K562 (cell line): Measurements from ENCODE around the gene TFPI2.

Experiments used
- CREB1 ChIP-seq, 2 experiments: sonication (generic) in 1 of 2; formaldehyde crosslinking in 1 of 2; IDR thresholded peaks; 2 replicates each; pipeline versions ENCODE4 v1.6.1 to v1.8.0; 2012 to 2022; ENCODE audit warnings: inconsistent platforms in 1 of 2, mild to moderate bottlenecking in 1 of 2, missing genetic modification reagents in 1 of 2, moderate library complexity in 1 of 2
- CREM ChIP-seq: IDR thresholded peaks from 2 replicates; pipeline ENCODE4 v1.6.1; 2014; ENCODE audit warnings: antibody characterized with exemption, low read depth
- FOXK1 ChIP-seq: sonication (generic); formaldehyde crosslinking; IDR thresholded peaks from 2 replicates; pipeline ENCODE4 v1.8.0; 2022; ENCODE audit warnings: missing genetic modification reagents, mild to moderate bottlenecking, borderline replicate concordance
- NFYB ChIP-seq: IDR thresholded peaks from 2 replicates; pipeline ENCODE4 v1.6.1; 2011; ENCODE audit warnings: mild to moderate bottlenecking, moderate library complexity; ENCODE audit not compliant: insufficient read length; ENCODE audit errors: extremely low read depth
- RAD21 ChIP-seq, 2 experiments: fragments of 250-450 bp in 1 of 2; fragments of 450-650 bp in 1 of 2; sonication (Bioruptor Pico) in 1 of 2; formaldehyde crosslinking in 1 of 2; IDR thresholded peaks in 1 of 2; conservative IDR thresholded peaks in 1 of 2; 2 replicates each; pipeline versions ENCODE4 v1.4.0 to v1.8.0; 2020 to 2022; ENCODE audit warnings: mild to moderate bottlenecking in 2 of 2, moderate library complexity in 1 of 2
- RBM22 ChIP-seq: fragments of 200-400 bp; formaldehyde crosslinking; IDR thresholded peaks from 2 replicates; pipeline ENCODE4 v1.6.1; 2018; ENCODE audit warnings: low read length, low read depth; ENCODE audit not compliant: poor library complexity, severe bottlenecking
- SP1 ChIP-seq: sonication (generic); formaldehyde crosslinking; IDR thresholded peaks from 2 replicates; pipeline ENCODE4 v1.8.1; 2022; ENCODE audit warnings: mild to moderate bottlenecking, missing genetic modification reagents
- TF ChIP-seq, protein P1 (sequence below), 3 experiments: IDR thresholded peaks in 2 of 3; conservative IDR thresholded peaks in 1 of 3; 2 replicates each; pipeline ENCODE4 v1.5.1; 2011 to 2012; ENCODE audit warnings: low read length in 3 of 3, mild to moderate bottlenecking in 3 of 3, control low read depth in 2 of 3, improper control_type of control experiment in 1 of 3, inconsistent platforms in 1 of 3, low read depth in 1 of 3, mixed read lengths in 1 of 3, moderate library complexity in 1 of 3; ENCODE audit not compliant: insufficient read depth in 2 of 3

DNA sequence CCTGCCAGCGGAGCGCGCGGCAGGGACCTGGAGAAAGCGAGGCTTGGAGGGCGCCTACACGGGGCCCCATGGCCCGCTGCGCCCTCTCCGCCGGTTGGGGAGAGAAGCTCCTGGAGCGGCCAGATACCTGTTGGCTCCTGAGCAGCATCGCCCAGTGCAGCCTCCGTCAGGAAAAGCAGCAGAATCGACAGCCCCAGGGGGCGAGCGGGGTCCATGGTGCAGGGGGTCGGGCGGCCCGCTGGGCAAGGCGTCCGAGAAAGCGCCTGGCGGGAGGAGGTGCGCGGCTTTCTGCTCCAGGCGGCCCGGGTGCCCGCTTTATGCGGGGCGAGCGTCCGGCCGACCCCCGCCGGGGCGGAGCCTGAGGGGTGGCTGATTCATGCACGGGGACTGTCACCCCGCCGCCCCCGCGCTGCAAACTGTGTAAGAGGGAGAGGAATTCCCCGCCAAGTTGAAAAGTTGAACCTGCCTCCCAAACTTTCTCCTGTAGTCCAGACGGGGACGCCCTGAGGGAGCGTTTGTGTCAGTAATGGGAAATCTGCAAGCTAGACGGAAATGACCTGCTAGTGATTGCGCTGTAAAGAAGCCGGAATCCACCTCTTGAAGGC lies at the start of gene TFPI2:
- no peak; a peak in 1 of 4 replicates for TF ChIP-seq RAD21 (CRISPR knock-in tag; conservative IDR thresholded peaks at IDR 0.05 in 1 of 2, IDR thresholded peaks at IDR 0.05 in 1 of 2)
- no peak for TF ChIP-seq CREM
- no peak for TF ChIP-seq NFYB
- TF ChIP-seq SP1 (CRISPR knock-in tag) = no peak
- TF ChIP-seq CREB1 (IDR thresholded peaks at IDR 0.05) = no peak
- no peak for TF ChIP-seq CREB1 (CRISPR knock-in tag; IDR thresholded peaks at IDR 0.05)
- TF ChIP-seq RBM22 = no peak
- TF ChIP-seq FOXK1 = no peak
- TF ChIP-seq, protein P1, sequence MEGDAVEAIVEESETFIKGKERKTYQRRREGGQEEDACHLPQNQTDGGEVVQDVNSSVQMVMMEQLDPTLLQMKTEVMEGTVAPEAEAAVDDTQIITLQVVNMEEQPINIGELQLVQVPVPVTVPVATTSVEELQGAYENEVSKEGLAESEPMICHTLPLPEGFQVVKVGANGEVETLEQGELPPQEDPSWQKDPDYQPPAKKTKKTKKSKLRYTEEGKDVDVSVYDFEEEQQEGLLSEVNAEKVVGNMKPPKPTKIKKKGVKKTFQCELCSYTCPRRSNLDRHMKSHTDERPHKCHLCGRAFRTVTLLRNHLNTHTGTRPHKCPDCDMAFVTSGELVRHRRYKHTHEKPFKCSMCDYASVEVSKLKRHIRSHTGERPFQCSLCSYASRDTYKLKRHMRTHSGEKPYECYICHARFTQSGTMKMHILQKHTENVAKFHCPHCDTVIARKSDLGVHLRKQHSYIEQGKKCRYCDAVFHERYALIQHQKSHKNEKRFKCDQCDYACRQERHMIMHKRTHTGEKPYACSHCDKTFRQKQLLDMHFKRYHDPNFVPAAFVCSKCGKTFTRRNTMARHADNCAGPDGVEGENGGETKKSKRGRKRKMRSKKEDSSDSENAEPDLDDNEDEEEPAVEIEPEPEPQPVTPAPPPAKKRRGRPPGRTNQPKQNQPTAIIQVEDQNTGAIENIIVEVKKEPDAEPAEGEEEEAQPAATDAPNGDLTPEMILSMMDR (IDR thresholded peaks at IDR 0.05 in 2 of 3, conservative IDR thresholded peaks at IDR 0.05 in 1 of 3; ENCODE audit: insufficient read depth in 2 of 3, low read depth in 1 of 3, low read length in 3 of 3) = no peak
